Lower leg skin (tissue), 3 donors: Measurements from ENCODE around the gene SRSF4.

ENCODE experiments used
- CTCF ChIP-seq, 3 donors: fragments of 450-650 bp; IDR thresholded peaks; one replicate each; pipeline ENCODE4 v1.5.1; 2016; ENCODE audit warnings: antibody characterized with exemption in 3 of 3, mild to moderate bottlenecking in 3 of 3, moderate library complexity in 2 of 3
- POLR2A ChIP-seq, 2 donors: fragments of 450-650 bp; IDR thresholded peaks; one replicate each; pipeline ENCODE4 v1.6.1; 2016 to 2017; ENCODE audit warnings: antibody characterized with exemption in 2 of 2, mild to moderate bottlenecking in 1 of 2, moderate library complexity in 1 of 2

- TF ChIP-seq POLR2A (IDR thresholded peaks at IDR 0.05) (no peak), CTCF (IDR thresholded peaks at IDR 0.05) (no peak)
These were observed 15.9 kb upstream of the SRSF4 start for GRCh38 chr1:29197590-29197924.
